Ectodermal cell (in vitro differentiated cells): Measurements from ENCODE around the gene RYR3.

Experiments used
- H3K27ac ChIP-seq: 2 replicates; pipeline ENCODE4 v1.7.0; 2013; ENCODE audit warnings: mild to moderate bottlenecking, low read depth, low read length; ENCODE audit not compliant: insufficient read depth, poor library complexity, severe bottlenecking
- H3K27me3 ChIP-seq: 2 replicates; pipeline ENCODE4 v1.7.0; 2013; ENCODE audit warnings: mild to moderate bottlenecking, low read length; ENCODE audit not compliant: insufficient read depth, control insufficient read depth, poor library complexity, severe bottlenecking
- H3K36me3 ChIP-seq: one replicate; pipeline ENCODE4 v1.7.0; 2013; ENCODE audit warnings: low read length; ENCODE audit not compliant: control insufficient read depth, insufficient read depth
- H3K4me1 ChIP-seq: one replicate; pipeline ENCODE4 v1.7.0; 2013; ENCODE audit warnings: low read length; ENCODE audit not compliant: control insufficient read depth, insufficient read depth
- H3K4me3 ChIP-seq: 2 replicates; pipeline ENCODE4 v1.7.0; 2013; ENCODE audit warnings: low read depth, low read length, control low read depth; ENCODE audit not compliant: insufficient read depth
- H3K9me3 ChIP-seq: 2 replicates; pipeline ENCODE4 v1.7.0; 2013; ENCODE audit warnings: mild to moderate bottlenecking, low read length, moderate library complexity; ENCODE audit not compliant: control insufficient read depth
- WGBS, 2 experiments: methylation state at CpG; one replicate each; pipeline ENCODE4 v1.1.7; 2013; ENCODE audit warnings: missing lambda C conversion rate in 2 of 2; 5-methylcytosine and 5-hydroxymethylcytosine counted together

Gene RYR3

DNA sequence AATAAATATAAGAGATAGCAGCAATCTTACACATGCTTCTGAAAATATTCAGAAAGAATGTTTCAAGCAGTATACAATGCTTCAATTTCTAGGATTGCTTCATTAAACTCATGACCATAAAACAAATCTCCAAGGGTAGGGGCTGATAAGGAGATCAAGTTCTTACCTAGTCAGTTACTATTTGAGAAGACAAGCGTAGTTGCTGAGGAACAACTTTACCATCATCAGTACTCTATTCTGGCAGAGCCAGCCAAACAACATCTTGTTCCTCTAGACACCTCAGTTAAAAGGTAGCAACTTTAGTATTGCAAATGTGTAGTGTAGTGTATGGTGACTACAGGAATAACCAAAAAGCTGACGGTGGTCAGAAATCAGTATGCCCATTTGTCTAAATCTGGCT lies 572.2 kb downstream of the RYR3 start:
- H3K27ac ChIP-seq, result no peak overlapping the region
- no peak overlapping the region for H3K4me3 ChIP-seq
- no peaks in the 10 kb centered on the region for H3K9me3 ChIP-seq
- WGBS, 2 experiments, result 89 to 98% methylated on average over 2 of the region's 2 CpGs
- no peaks in the 10 kb centered on the region for H3K27me3 ChIP-seq
- H3K4me1 ChIP-seq, result peaks cover 4% of the 10 kb centered on the region
- H3K36me3 ChIP-seq, result no peaks in the 10 kb centered on the region

DNA sequence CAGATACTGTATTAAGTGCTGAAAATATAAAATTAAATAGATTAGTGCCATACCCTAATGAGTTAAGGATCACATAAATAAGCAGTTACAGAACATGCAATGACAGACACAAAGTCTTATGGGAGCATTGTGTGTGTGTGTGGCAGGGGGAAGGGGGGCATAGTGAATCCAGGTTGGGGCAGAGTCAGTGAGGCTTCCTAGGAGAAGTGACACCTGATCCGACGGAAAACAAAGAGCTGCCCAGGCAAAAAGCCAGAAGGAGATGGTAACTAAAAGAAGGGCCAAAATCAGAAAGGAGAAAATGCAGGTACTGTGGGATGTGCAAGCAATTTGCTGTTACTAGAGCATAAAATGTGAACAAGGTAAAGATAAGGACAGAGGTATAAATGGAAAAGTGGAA lies 577.4 kb downstream of the RYR3 start:
- Histone ChIP-seq H3K4me1 (no peaks in the 10 kb centered on the region), H3K36me3 (no peaks in the 10 kb centered on the region), H3K27ac (no peak overlapping the region), H3K4me3 (no peak overlapping the region), H3K9me3 (no peaks in the 10 kb centered on the region), H3K27me3 (no peaks in the 10 kb centered on the region)
- 70 to 75% methylated on average over 2 of the region's 2 CpGs for WGBS, 2 experiments

DNA sequence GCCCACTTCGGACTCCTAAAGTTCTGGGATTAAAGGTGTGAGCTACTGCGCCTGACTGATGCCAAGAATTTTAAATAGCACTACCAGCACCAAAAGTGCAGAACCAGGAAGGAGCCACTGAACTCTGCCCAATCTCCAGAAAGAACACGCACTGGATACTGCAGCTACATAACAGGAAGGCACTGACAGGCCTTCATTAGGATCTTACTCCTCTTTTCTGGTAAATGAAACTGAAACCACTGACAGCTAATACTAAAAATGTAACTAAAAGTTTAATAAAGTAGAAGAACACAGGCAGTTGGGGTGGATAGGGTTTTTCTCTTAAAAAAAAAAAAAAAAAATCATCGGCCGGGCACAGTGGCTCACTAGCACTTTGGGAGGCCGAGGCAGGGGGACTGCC lies 583.4 kb downstream of the RYR3 start:
- H3K4me3 ChIP-seq, result no peak overlapping the region
- 93 to 96% methylated on average over 6 of the region's 6 CpGs for WGBS, 2 experiments

DNA sequence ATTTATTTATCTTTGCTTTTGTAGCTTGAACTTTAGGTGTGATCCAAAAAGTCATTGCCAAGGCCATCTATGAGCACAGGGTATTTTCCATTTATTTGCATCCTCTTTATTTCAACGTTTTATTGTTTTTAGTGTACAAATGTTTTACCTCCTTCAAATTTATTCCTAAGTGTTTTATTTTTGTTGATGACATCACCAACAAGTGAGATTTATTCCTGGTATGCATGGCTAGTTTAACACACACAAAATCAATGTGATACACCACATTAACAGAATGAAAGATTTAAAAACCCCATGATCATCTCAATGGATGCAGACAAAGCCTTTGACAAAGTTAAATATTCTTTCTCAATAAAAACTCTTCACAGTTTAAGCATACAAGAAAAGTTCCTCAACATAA lies 591.3 kb downstream of the RYR3 start:
- Histone ChIP-seq H3K36me3 (no peaks in the 10 kb centered on the region), H3K4me1 (no peaks in the 10 kb centered on the region), H3K27me3 (no peaks in the 10 kb centered on the region), H3K27ac (no peak overlapping the region), H3K4me3 (no peak overlapping the region), H3K9me3 (no peaks in the 10 kb centered on the region)
- no CpG with 5 or more reads among the region's 1 CpG for WGBS, 2 experiments

More for the DNA sequence above, 583.4 kb downstream of the RYR3 start:
- Histone ChIP-seq H3K27ac (no peak overlapping the region), H3K36me3 (no peaks in the 10 kb centered on the region), H3K4me1 (no peaks in the 10 kb centered on the region), H3K9me3 (no peaks in the 10 kb centered on the region), H3K27me3 (no peaks in the 10 kb centered on the region)

DNA sequence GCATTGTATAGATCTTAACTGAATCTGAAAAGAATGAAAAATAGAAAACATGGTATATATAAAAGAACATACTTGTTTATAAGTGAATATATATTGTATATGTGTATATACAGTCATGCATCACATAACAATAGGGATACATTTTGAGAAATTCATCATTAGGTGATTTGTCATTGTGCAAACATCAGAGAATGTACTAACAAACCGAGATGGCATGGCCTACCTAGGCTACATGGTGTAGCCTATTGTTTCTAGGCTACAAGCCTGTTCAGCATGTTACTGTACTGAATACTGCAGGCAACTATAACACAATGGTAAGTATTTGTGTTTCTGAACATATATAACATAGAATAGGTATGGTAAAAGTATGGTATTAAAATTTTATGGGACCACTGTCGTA lies 592.9 kb downstream of the RYR3 start:
- Histone ChIP-seq H3K4me1 (no peaks in the 10 kb centered on the region), H3K27ac (no peak overlapping the region), H3K9me3 (no peaks in the 10 kb centered on the region), H3K36me3 (no peaks in the 10 kb centered on the region), H3K27me3 (no peaks in the 10 kb centered on the region), H3K4me3 (no peak overlapping the region)
- WGBS, 2 experiments, result 100% methylated on average over 1 to 2 of the region's 2 CpGs

DNA sequence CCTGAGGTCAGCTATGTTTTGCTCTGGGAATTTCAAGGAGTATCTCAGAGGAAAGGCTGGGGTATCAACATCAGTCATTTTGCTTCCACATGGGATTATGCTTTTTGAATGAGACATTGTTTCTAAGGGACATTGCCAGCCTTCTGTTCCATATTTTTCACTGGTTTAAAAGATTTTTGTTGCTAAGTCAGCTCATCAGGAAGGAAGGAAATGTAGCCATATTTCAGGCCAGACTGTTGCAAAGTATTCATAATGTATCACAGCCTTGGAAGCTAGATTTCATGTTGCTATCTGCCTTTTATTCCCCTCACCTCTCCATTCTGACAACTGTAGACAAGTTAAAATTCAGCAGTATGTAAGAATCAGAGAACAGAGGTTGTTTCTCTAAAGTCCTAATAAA lies 596.6 kb downstream of the RYR3 start:
- Histone ChIP-seq H3K36me3 (no peaks in the 10 kb centered on the region), H3K9me3 (no peaks in the 10 kb centered on the region), H3K27me3 (no peaks in the 10 kb centered on the region), H3K4me3 (no peak overlapping the region), H3K4me1 (peaks cover 3% of the 10 kb centered on the region), H3K27ac (no peak overlapping the region)

DNA sequence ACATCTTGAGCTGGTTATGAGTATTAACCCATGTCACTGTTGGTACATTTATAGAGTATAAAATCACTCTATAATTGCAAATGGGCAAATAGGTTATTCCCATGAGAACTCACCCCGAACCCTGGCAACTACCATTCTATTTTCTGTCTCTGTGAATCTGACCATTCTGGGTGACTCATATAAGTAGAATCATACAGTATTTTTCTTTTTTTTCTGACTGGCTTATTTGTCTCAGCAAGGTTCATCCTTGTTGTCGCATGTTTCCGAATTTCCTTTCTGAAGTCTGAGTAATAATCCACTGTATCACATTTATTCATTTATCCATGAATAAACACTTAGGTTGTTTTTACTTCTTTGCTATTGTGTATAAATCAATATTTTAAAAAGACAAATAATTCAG lies 597.6 kb downstream of the RYR3 start:
- Histone ChIP-seq H3K27ac (no peak overlapping the region), H3K4me3 (no peak overlapping the region), H3K27me3 (no peaks in the 10 kb centered on the region), H3K36me3 (no peaks in the 10 kb centered on the region), H3K4me1 (peaks cover 3% of the 10 kb centered on the region), H3K9me3 (no peaks in the 10 kb centered on the region)
- 89 to 90% methylated on average over 3 of the region's 3 CpGs for WGBS, 2 experiments

DNA sequence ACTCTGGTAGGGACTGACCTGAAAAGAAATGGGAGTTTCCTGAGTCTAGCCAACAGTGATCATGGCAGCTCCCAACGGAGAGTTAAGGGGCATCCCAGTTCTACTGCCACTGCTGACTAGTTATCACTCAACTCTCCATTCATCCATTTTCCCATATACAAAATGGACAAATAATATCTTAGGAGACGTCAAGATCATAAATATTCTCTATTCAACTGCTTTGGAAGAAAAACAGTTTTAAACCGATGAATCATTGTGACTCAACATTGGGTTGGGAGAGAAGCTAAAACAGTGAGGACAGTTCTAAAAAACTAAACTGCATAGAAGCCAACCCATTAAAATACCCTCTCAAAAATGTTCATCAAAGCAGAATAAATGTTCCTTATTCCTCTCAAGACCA lies 600.0 kb downstream of the RYR3 start:
- no peak overlapping the region for H3K27ac ChIP-seq
- H3K4me3 ChIP-seq, result no peak overlapping the region
- H3K4me1 ChIP-seq, result peaks cover 8% of the 10 kb centered on the region
- H3K9me3 ChIP-seq, result no peaks in the 10 kb centered on the region
- WGBS, 2 experiments, result 94 to 98% methylated on average over 3 of the region's 3 CpGs
- H3K36me3 ChIP-seq, result no peaks in the 10 kb centered on the region
- H3K27me3 ChIP-seq, result no peaks in the 10 kb centered on the region

DNA sequence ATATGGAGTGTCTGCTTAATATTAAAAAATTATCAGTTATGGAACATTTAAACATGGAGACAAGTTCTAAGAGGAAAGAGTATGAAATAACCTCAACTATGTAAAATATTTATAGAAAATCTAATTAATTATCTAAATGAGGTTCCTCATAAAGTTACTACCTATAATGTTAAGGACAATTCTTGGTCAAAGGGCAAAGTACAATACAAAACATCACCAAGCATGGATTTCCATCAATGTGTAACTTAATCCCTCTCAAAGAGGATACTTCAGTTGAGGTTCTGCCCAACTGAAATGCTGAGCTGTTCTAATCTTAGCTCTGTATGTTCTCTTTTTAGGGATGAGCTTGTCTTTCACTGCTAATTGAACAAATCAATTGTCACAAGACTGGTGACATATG lies 601.6 kb downstream of the RYR3 start:
- H3K4me3 ChIP-seq, result no peak overlapping the region
- no peaks in the 10 kb centered on the region for H3K36me3 ChIP-seq
- no peaks in the 10 kb centered on the region for H3K9me3 ChIP-seq
- no peaks in the 10 kb centered on the region for H3K27me3 ChIP-seq
- H3K4me1 ChIP-seq, result peaks cover 10% of the 10 kb centered on the region
- H3K27ac ChIP-seq, result no peak overlapping the region

DNA sequence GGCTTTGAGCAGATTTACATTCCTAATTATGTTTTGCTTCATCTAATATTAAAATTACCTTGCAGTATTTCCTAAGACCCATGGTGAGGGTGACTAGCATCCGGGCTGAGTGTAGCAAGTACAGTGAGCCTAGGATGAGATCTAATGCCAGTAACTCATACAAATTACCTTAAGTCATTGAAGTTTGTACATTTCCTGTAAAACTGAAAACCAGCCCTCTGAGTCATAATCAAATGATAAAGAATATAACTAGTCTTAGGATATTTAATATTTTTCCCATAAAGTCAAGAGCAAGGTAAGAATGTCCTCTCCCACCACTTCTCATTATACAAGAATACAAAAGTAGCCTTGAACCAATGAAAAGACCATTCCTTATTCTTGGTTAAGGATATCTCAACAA lies 602.7 kb downstream of the RYR3 start:
- WGBS, 2 experiments, result 100% methylated on average over 1 of the region's 1 CpG
- no peaks in the 10 kb centered on the region for H3K36me3 ChIP-seq
- no peaks in the 10 kb centered on the region for H3K27me3 ChIP-seq
- H3K9me3 ChIP-seq, result no peaks in the 10 kb centered on the region
- H3K27ac ChIP-seq, result no peak overlapping the region
- peaks cover 10% of the 10 kb centered on the region for H3K4me1 ChIP-seq
- no peak overlapping the region for H3K4me3 ChIP-seq
